Heart left ventricle (tissue), 16 donors: ENCODE measurements around the gene DLGAP1. TPM values are rescaled to one million over a fixed set of nuclear protein-coding genes. Genes with fewer than 3 reads are reported as not detected.

Experiments used
- ATAC-seq, 4 donors: fragments of 200-7000 bp; cut with Tn5 transposase; one replicate each; pipeline ENCODE4 v1.9.1; 2020 to 2022; ENCODE audit warnings: moderate library complexity in 4 of 4, mild to moderate bottlenecking in 3 of 4, moderate number of reproducible peaks in 1 of 4
- DNase-seq, 5 donors: peaks; one replicate each; pipeline ENCODE4 v3.0.0-alpha.2; 2020
- H3K27ac ChIP-seq, 12 donors: fragments of 200-600 bp; sonication (generic) in 4 of 12; one replicate each; pipeline versions ENCODE4 v1.5.0 to v1.8.0; 2016 to 2022; ENCODE audit warnings: mild to moderate bottlenecking in 2 of 12
- H3K27me3 ChIP-seq, 9 donors: fragments of 200-600 bp; sonication (generic) in 2 of 9; one replicate each; pipeline versions ENCODE4 v1.5.1 to v1.8.0; 2016 to 2022; ENCODE audit warnings: mild to moderate bottlenecking in 3 of 9
- H3K36me3 ChIP-seq, 9 donors: fragments of 200-600 bp; sonication (generic) in 2 of 9; one replicate each; pipeline versions ENCODE4 v1.5.0 to v1.8.0; 2018 to 2022; ENCODE audit warnings: mild to moderate bottlenecking in 2 of 9
- H3K4me1 ChIP-seq, 12 donors: fragments of 200-600 bp; sonication (generic) in 4 of 12; one replicate each; pipeline versions ENCODE4 v1.5.0 to v1.8.0; 2016 to 2022; ENCODE audit warnings: mild to moderate bottlenecking in 3 of 12
- H3K4me3 ChIP-seq, 12 donors: fragments of 200-600 bp; sonication (generic) in 4 of 12; one replicate each; pipeline versions ENCODE4 v1.5.0 to v1.8.0; 2017 to 2022; ENCODE audit warnings: mild to moderate bottlenecking in 9 of 12, moderate library complexity in 4 of 12
- H3K9me3 ChIP-seq, 12 donors: fragments of 200-600 bp; sonication (generic) in 4 of 12; one replicate each; pipeline versions ENCODE4 v1.5.0 to v1.8.0; 2016 to 2022; ENCODE audit warnings: mild to moderate bottlenecking in 1 of 12
- POLR2A ChIP-seq, 2 donors: fragments of 450-650 bp; IDR thresholded peaks; one replicate each; pipeline ENCODE4 v1.6.1; 2017; ENCODE audit warnings: antibody characterized with exemption in 2 of 2, mild to moderate bottlenecking in 2 of 2, moderate library complexity in 2 of 2
- WGBS, 4 donors: extraction: QIAGEN DNeasy Blood & Tissue Kit in 2 of 4; methylation state at CpG; one replicate each; pipeline versions ENCODE4 v1.1.5 to v1.1.7; 2013 to 2018; 5-methylcytosine and 5-hydroxymethylcytosine counted together
- intact Hi-C, 10 donors: fragments of 100-400 bp; cut with DNase I; formaldehyde crosslinking; loops; one replicate each; pipeline versions ENCODE4 v1.11.1 to v1.14.2; 2022
- polyA plus RNA-seq, 2 donors: library from polyadenylated mRNA; stranded (reverse); fragments of 200-250 nt; gene quantifications; one replicate each; pipeline ENCODE4 v1.2.3, GENCODE V29; 2013
- total RNA-seq, 9 donors: library from RNA; depleted of rRNA in 2 of 9; stranded (reverse); fragments of >200 nt in 2 of 9; fragmentation: NEBNext Ultra II Directional in 3 of 9; extraction: Animal tissue kit (Norgen Biotek cat#: 25700) in 3 of 9; gene quantifications; one replicate each; pipeline versions ENCODE4 v1.1.0 to v1.2.4, GENCODE V29; 2016 to 2023
- TF ChIP-seq, protein P1 (sequence below), 12 donors: fragments of 200-600 bp; sonication (generic) in 4 of 12; IDR thresholded peaks; one replicate each; pipeline versions ENCODE4 v1.5.0 to v1.8.0; 2018 to 2022; ENCODE audit warnings: antibody characterized with exemption in 12 of 12, mild to moderate bottlenecking in 5 of 12
- donor health status: ischemic (EF 13 %, LVEDD 7.1; RV severe dilation, severe dysfunction).
- donor health status: healthy with polysubstance abuse.
- donor health status: DM: no; HTN: yes; CAD: no.
- donor health status: DM: no; HTN: no; CAD: no.
- donor health status: ischemic (EF 25% LVEDD 6.9; RV normal size, moderate dysfunction).
- donor health status: ischemic (EF 25% LVEDD 5.7; RV mildly dilated, moderate dysfunction).
- donor health status: healthy.
- donor health status: DM: yes; HTN: yes; CAD: no.
- donor health status: ischemic (EF 35%, LVEDD 5.7; RV mildly dilated, moderate dysfunction).
- donor health status: nonischemic (EF 11% LVEDD 7.7; RV severe dilation, severe dysfunction).
- donor health status: DM: yes; HTN: yes; CAD: no.
- donor health status: PGD.
- donor health status: ischemic (EF 29% LVEDD 5.4; RV normal size, mild dysfunction).
- donor health status: nonischemic (EF 23%, LVEDD 6.1; RV moderate dilation, normal function).

DLGAP1 gene
- total and polyA plus RNA-seq, 11 donors = 0.10 to 5.5 (median 0.40) TPM; not detected in 1

GRCh38 chr18:3972291-3972930 is 482.7 kb downstream of the DLGAP1 start:
- no peak overlapping the region for H3K27ac ChIP-seq
- H3K4me3 ChIP-seq = no peak overlapping the region
- H3K9me3 ChIP-seq = no peaks in the 10 kb centered on the region
- H3K4me1 ChIP-seq = peaks cover 0 to 14% (median 0%) of the 10 kb centered on the region in 12 donors
- WGBS, 4 donors = 92 to 97% (median 93%) methylated on average over 6 of the region's 6 CpGs
- ATAC-seq (no peak), DNase-seq (no peak)
- no peaks in the 10 kb centered on the region for H3K36me3 ChIP-seq
- no peaks in the 10 kb centered on the region for H3K27me3 ChIP-seq
- TF ChIP-seq, protein P1, sequence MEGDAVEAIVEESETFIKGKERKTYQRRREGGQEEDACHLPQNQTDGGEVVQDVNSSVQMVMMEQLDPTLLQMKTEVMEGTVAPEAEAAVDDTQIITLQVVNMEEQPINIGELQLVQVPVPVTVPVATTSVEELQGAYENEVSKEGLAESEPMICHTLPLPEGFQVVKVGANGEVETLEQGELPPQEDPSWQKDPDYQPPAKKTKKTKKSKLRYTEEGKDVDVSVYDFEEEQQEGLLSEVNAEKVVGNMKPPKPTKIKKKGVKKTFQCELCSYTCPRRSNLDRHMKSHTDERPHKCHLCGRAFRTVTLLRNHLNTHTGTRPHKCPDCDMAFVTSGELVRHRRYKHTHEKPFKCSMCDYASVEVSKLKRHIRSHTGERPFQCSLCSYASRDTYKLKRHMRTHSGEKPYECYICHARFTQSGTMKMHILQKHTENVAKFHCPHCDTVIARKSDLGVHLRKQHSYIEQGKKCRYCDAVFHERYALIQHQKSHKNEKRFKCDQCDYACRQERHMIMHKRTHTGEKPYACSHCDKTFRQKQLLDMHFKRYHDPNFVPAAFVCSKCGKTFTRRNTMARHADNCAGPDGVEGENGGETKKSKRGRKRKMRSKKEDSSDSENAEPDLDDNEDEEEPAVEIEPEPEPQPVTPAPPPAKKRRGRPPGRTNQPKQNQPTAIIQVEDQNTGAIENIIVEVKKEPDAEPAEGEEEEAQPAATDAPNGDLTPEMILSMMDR (IDR thresholded peaks at IDR 0.05) = no peak
- TF ChIP-seq POLR2A (IDR thresholded peaks at IDR 0.05) = no peak
- intact Hi-C loops = no loop called here

GRCh38 chr18:3970929-3971328 is 484.2 kb downstream of the DLGAP1 start:
- Histone ChIP-seq H3K4me3 (no peak overlapping the region), H3K27ac (peak overlapping the region in 3 of 12 donors; percentile 15 to 36 (median 31)), H3K9me3 (no peaks in the 10 kb centered on the region), H3K4me1 (peaks cover 0 to 15% (median 3%) of the 10 kb centered on the region in 12 donors), H3K36me3 (no peaks in the 10 kb centered on the region), H3K27me3 (no peaks in the 10 kb centered on the region)
- no peak for DNase-seq
- peak in 3 of 4 donors; percentile 43 to 60 (median 58) for ATAC-seq
- intact Hi-C loops = no loop called here
- WGBS, 4 donors = 16 to 53% (median 35%) methylated on average over 2 of the region's 2 CpGs
- TF ChIP-seq POLR2A (IDR thresholded peaks at IDR 0.05) = no peak
- TF ChIP-seq, protein P1 (IDR thresholded peaks at IDR 0.05) = peak in 9 of 12 donors; percentile 17 to 58 (median 32)

GRCh38 chr18:3967359-3968180 is 487.5 kb downstream of the DLGAP1 start:
- Histone ChIP-seq H3K27me3 (no peaks in the 10 kb centered on the region), H3K4me1 (peaks cover 0 to 15% (median 3%) of the 10 kb centered on the region in 12 donors), H3K9me3 (no peaks in the 10 kb centered on the region), H3K4me3 (no peak overlapping the region), H3K27ac (peak overlapping the region in 9 of 12 donors; percentile 7 to 85 (median 68)), H3K36me3 (no peaks in the 10 kb centered on the region)
- intact Hi-C loops = loop anchor here in 3 of 10 donors (5.0 to 10.0 kb wide), 3 partner anchors 45 to 93 kb away; no protein-coding TSS in a partner anchor
- ATAC-seq (peak in 2 of 4 donors; percentile 52), DNase-seq (no peak)
- WGBS, 4 donors = 41 to 53% (median 46%) methylated on average over 4 of the region's 4 CpGs
- no peak for TF ChIP-seq POLR2A (IDR thresholded peaks at IDR 0.05)
- TF ChIP-seq, protein P1 (IDR thresholded peaks at IDR 0.05) = no peak
